Activated T-helper 17 cell treated with anti-CD3 and anti-CD28 coated beads, Interleukin-2, amount 50 U/mL, for 72 hours (primary cell): Measurements from ENCODE around the gene PHF21B. TPM values are rescaled to one million over a fixed set of nuclear protein-coding genes. Genes with fewer than 3 reads are reported as not detected.
"Not testable (repeated sequence)": the region's sequence is repeated elsewhere in the genome, so short reads cannot be mapped to it uniquely, and the experiment has no call there.

Experiments
- ATAC-seq: fragments of 150-1000 bp; cut with Tn5 transposase; replicated peaks from 2 replicates; pipeline ENCODE4 v1.10.0; 2021; ENCODE audit warnings: mild to moderate bottlenecking, moderate library complexity
- H3K27ac Mint-ChIP-seq: one replicate; pipeline ENCODE4 v1.8.0; 2022; ENCODE audit warnings: mixed read lengths
- H3K27me3 Mint-ChIP-seq: one replicate; pipeline ENCODE4 v1.8.0; 2022; ENCODE audit warnings: mixed read lengths
- H3K36me3 Mint-ChIP-seq: one replicate; pipeline ENCODE4 v1.8.0; 2022; ENCODE audit warnings: low read depth, mild to moderate bottlenecking, mixed read lengths
- H3K4me1 Mint-ChIP-seq: one replicate; pipeline ENCODE4 v1.8.0; 2022; ENCODE audit warnings: mixed read lengths
- H3K4me3 Mint-ChIP-seq: one replicate; pipeline ENCODE4 v1.8.0; 2022; ENCODE audit warnings: mild to moderate bottlenecking, mixed read lengths
- H3K9me3 Mint-ChIP-seq: one replicate; pipeline ENCODE4 v1.8.0; 2022; ENCODE audit warnings: mixed read lengths
- total RNA-seq, 2 donors: library from RNA; stranded (reverse); gene quantifications; one replicate each; pipeline ENCODE4 v1.2.3, GENCODE V29; 2022

Gene PHF21B
- total RNA-seq, 2 donors from 2014 or later, result not detected

DNA sequence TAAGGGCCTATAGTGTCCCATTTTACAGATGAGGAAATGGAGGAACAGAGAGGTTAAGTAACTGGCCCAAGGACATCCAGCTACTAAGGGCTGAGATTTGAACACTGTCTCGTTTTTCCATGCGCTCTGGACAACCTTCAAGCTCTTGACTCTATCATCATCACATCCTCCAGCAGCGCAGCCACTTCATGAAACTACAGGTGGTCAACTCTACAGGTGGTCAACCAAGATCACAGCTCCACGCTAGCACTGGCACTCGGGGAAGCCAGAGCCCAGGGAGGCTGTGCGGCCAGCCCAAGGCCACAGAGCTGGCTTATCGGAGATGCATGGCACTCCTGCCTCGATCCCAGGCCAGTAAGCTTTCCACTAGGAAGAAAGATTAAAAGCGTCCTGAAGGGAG, 40.0 kb downstream of the PHF21B start:
- Mint-ChIP-seq H3K4me1 (peaks cover 3% of the 10 kb centered on the region), H3K4me3 (no peak overlapping the region), H3K27ac (no peak overlapping the region), H3K27me3 (peaks cover 24% of the 10 kb centered on the region), H3K9me3 (no peaks in the 10 kb centered on the region), H3K36me3 (no peaks in the 10 kb centered on the region)
- ATAC-seq, result no peak

DNA sequence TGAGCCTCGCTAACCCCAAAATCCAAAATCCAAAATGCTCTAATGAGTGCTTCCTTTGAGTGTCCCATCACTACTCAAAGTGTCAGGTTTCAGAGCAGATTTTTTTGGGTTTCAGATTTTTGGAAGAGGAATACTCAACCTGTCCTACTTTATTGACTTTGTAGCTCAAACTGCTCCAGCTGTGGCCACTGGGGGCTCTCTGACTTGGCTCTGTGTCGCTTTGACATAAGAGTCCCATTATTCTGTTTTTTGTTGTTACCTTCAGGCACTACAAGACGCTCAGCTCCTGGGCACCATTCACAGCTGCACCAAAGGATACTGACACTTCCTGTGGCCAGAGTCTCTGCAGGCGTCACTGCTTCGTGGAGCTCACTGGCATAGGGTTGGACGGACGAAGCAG, 41.1 kb downstream of the PHF21B start:
- Mint-ChIP-seq H3K27me3 (peaks cover 24% of the 10 kb centered on the region), H3K27ac (no peak overlapping the region), H3K36me3 (no peaks in the 10 kb centered on the region), H3K4me1 (peaks cover 3% of the 10 kb centered on the region), H3K4me3 (no peak overlapping the region), H3K9me3 (no peaks in the 10 kb centered on the region)
- no peak for ATAC-seq

DNA sequence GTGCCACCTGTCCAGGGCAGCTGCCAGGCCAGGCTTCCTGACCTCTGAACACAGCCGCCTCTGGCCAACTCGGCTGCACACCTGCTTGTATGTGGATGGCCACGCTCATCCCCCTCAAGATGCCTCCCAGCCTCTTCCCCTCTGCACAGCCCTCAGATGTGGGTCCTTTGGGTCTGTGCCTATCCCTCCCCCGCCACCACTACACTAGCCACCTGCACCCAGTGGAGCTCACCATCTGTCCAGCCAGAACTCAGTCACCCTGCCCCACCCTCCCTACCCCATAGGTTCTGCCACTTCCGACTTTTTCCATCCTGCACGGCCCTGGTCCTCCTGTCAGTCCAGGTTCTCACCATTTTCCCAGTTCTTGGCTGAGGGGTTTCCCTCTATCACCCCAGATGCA, 44.6 kb downstream of the PHF21B start:
- peaks cover 22% of the 10 kb centered on the region for H3K27me3 Mint-ChIP-seq
- H3K27ac Mint-ChIP-seq, result no peak overlapping the region
- no peak overlapping the region for H3K4me3 Mint-ChIP-seq
- no peak for ATAC-seq
- peaks cover 3% of the 10 kb centered on the region for H3K4me1 Mint-ChIP-seq
- H3K36me3 Mint-ChIP-seq, result no peaks in the 10 kb centered on the region
- H3K9me3 Mint-ChIP-seq, result no peaks in the 10 kb centered on the region

DNA sequence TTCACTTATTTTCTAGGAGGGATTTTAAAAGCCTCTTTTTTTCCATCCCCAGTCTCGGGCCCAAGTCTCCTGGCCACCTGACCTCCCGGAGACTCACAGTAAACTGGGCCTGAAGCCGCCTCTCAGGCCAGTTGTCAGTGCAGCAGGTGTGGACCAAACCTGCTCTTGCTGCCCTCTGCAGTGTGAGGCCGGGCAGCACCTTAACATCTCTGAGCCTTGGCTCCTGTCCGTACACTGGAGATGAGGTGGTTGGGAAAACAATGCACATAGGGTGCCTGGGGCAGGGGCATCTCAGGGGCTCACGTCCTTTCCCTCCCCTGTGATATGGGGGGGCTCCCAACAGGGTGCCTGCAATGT, 45.1 kb downstream of the PHF21B start:
- no peak overlapping the region for H3K4me3 Mint-ChIP-seq
- no peaks in the 10 kb centered on the region for H3K36me3 Mint-ChIP-seq
- peaks cover 19% of the 10 kb centered on the region for H3K27me3 Mint-ChIP-seq
- no peaks in the 10 kb centered on the region for H3K9me3 Mint-ChIP-seq
- peaks cover 3% of the 10 kb centered on the region for H3K4me1 Mint-ChIP-seq
- no peak for ATAC-seq
- no peak overlapping the region for H3K27ac Mint-ChIP-seq

DNA sequence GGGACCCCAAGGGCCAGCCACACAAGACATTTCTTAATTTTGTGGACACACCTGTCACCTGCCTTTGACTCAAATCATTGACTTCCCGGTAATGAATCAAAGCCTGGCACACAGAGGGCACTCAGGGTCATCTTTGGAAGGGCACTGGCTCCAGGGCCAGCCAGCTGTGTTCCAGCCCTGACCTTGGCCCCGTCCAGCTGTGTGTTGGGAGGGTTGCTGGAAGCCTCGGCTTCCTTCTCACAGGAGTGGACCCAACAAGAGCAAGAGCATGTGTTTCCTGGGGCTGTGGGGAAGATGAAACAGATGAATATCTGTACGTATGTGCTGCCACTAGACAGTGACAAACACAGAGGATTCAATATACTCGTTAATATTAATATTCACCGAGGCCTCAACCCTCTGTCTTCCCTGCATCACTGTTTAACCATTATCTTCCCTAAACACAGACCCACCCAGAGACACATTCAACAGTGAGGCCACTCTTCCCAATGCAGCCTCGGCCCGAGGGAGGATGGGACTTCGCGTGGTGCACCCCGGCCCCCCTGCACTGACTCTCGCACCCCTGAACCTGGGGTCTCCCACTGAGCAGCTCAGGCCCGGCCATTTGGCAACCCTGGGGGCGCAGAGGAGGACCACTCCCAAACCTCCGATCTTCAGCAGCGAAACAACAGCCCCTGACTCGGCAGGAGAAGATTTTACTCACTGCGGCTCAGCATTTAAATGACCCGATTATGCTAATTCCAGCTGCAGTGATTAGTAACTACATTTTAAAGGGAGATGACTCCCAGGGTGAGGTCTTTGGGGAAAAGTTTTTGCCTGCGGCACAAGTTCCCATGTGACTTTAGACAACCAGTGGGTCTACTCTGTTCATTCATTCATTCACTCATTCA, 45.7 kb downstream of the PHF21B start:
- H3K9me3 Mint-ChIP-seq, result no peaks in the 10 kb centered on the region
- H3K27me3 Mint-ChIP-seq, result peaks cover 21% of the 10 kb centered on the region
- no peak overlapping the region for H3K4me3 Mint-ChIP-seq
- ATAC-seq, result no peak
- H3K4me1 Mint-ChIP-seq, result peaks cover 3% of the 10 kb centered on the region
- H3K36me3 Mint-ChIP-seq, result no peaks in the 10 kb centered on the region
- H3K27ac Mint-ChIP-seq, result no peak overlapping the region

DNA sequence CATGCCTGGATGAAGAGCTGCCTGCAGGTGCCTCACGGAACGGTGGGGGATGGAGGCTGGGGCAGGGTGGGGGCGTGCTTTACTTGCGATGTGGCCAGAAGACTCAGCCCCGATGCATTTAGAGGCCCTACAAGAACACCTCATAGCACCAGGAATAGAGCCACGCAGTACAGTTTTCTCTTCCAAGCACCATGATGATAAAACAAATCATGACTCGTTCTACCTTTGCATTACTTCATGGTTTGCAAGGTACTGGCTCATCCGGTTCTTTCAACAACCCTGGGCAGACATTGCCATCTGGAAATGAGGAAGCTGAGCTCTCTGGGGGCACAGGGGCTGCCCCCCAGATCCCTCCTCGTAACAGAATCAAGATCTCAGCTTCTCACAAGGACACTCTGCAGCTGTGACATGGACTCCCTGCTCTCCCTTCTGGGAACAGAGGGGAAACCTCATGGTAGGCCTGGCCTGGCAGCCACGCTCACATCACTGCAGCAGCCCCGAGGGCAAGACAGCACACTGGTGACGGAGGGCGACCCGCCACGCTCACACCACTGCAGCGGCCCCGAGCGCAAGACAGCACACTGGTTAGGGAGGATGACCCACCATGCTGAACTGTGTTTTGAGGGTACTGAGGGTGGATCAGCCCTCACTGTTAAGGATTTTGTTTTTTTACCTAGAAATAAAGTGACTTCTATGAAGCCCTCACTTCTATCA, 46.9 kb downstream of the PHF21B start:
- no peaks in the 10 kb centered on the region for H3K9me3 Mint-ChIP-seq
- H3K4me1 Mint-ChIP-seq, result peaks cover 2% of the 10 kb centered on the region
- no peaks in the 10 kb centered on the region for H3K36me3 Mint-ChIP-seq
- H3K27me3 Mint-ChIP-seq, result peaks cover 20% of the 10 kb centered on the region
- no peak for ATAC-seq
- H3K27ac Mint-ChIP-seq, result no peak overlapping the region
- H3K4me3 Mint-ChIP-seq, result no peak overlapping the region

DNA sequence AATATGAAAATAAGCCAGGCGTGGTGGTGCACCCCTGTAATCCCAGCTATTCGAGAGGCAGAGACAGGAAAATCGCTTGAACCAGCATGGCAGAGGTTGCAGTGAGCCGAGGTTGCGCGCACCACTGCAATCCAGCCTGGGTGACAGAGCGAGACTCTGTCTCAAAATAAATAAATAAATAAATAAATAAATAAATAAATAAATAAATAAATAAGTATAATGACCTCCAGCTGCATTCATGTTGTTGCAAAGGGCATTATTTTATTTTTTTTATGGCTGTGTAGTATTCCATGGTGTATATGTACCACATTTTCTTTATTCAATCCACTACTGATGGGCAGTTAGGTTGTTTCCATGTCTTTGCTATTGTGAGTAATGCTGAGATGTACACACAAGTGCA, 48.1 kb downstream of the PHF21B start:
- ATAC-seq, H3K9me3 Mint-ChIP-seq, H3K36me3 Mint-ChIP-seq, H3K27ac Mint-ChIP-seq, H3K4me1 Mint-ChIP-seq, H3K4me3 Mint-ChIP-seq: not testable (repeated sequence)
- H3K27me3 Mint-ChIP-seq, result peaks cover 13% of the 10 kb centered on the region

DNA sequence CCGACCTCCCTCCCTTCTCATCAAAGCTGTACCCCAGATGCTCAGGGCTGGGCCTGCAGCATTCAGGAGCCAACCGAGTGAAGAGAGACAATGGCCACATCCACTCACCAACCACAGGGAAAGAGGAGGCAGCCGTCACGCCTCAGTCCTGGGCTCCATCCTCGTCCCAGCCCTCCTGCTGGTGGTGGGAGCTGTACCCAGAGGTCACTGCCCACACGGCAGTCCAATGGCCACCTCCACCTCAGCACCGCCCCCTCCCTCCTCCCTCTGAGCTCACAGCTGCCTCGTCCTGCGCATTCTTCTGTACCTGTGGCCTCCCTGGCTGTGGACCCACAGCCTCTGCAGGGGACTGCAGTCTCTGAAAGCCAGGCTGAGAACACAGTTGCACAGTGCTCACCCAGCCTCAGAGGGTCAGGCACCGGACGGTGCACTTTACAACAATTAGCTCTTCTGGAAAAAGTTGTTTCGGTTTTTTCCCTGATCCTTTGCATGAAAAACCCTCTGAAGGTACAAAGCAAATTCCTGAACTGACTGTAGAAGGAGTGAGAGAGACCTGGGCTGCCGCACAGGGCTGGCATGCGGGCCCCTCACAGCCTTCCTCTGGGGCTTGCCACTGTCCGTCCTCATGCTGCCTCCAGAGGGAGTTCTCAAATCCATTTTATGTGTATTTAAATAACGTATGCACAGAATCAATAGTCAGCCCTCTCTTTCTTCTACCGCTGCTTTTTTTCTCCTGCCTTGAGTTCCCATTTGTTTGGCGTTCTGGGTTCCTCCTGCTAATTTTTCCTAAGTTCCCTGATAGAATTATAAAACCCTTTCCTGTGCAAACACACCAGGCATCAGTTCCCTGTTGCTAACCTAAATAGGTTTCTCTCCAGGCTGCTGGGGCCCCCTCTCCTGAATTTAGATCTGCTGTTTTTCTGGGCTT, 52.7 kb downstream of the PHF21B start:
- no peaks in the 10 kb centered on the region for H3K4me1 Mint-ChIP-seq
- no peaks in the 10 kb centered on the region for H3K36me3 Mint-ChIP-seq
- peaks cover 21% of the 10 kb centered on the region for H3K27me3 Mint-ChIP-seq
- no peak overlapping the region for H3K27ac Mint-ChIP-seq
- ATAC-seq, result no peak
- no peak overlapping the region for H3K4me3 Mint-ChIP-seq
- H3K9me3 Mint-ChIP-seq, result no peaks in the 10 kb centered on the region

DNA sequence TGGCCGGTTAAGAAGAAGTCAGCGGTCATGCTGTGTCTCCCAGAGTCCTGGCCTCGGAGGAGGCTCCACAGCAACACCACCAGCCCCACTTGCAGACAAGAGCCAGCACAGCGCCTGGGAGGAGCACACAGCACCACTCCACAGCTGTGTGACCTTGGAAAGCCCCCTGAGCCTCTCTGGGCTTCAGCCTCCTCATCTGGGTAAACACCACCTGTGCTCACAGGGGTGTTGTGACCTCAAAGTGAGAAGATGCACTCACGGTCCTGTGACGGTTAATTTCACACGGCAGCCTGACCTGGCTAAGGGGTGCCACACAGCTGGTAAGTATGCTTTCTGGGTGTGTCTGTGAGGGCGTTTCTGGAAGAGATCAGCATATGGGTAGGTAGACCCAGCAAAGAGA, 54.7 kb downstream of the PHF21B start:
- no peak for ATAC-seq

DNA sequence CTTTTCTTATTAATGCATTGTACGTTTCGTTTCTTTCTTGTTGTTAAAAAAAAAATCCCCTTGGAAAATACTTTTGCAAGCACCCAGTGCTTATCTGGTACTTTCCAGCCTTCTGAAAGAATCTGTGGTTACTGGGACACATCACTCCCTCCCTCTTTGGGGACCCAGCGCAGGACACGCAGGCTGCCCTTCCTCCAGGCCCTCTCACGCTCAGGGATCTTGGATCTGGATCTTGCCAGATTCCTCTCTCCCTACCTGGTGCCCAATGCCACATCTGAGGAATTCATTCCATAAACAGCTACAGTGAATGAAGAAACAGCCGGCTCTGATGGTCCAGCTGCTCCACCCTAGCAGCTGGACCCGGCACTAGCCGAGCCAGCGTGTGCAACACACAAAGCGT, 55.7 kb downstream of the PHF21B start:
- Mint-ChIP-seq H3K36me3 (no peaks in the 10 kb centered on the region), H3K9me3 (no peaks in the 10 kb centered on the region), H3K4me3 (no peak overlapping the region), H3K4me1 (no peaks in the 10 kb centered on the region), H3K27ac (no peak overlapping the region), H3K27me3 (peaks cover 14% of the 10 kb centered on the region)
- no peak for ATAC-seq

More for the DNA sequence above, 54.7 kb downstream of the PHF21B start:
- H3K9me3 Mint-ChIP-seq, result no peaks in the 10 kb centered on the region
- no peak overlapping the region for H3K4me3 Mint-ChIP-seq
- H3K27ac Mint-ChIP-seq, result no peak overlapping the region
- H3K36me3 Mint-ChIP-seq, result no peaks in the 10 kb centered on the region
- H3K27me3 Mint-ChIP-seq, result peaks cover 17% of the 10 kb centered on the region
- H3K4me1 Mint-ChIP-seq, result no peaks in the 10 kb centered on the region

DNA sequence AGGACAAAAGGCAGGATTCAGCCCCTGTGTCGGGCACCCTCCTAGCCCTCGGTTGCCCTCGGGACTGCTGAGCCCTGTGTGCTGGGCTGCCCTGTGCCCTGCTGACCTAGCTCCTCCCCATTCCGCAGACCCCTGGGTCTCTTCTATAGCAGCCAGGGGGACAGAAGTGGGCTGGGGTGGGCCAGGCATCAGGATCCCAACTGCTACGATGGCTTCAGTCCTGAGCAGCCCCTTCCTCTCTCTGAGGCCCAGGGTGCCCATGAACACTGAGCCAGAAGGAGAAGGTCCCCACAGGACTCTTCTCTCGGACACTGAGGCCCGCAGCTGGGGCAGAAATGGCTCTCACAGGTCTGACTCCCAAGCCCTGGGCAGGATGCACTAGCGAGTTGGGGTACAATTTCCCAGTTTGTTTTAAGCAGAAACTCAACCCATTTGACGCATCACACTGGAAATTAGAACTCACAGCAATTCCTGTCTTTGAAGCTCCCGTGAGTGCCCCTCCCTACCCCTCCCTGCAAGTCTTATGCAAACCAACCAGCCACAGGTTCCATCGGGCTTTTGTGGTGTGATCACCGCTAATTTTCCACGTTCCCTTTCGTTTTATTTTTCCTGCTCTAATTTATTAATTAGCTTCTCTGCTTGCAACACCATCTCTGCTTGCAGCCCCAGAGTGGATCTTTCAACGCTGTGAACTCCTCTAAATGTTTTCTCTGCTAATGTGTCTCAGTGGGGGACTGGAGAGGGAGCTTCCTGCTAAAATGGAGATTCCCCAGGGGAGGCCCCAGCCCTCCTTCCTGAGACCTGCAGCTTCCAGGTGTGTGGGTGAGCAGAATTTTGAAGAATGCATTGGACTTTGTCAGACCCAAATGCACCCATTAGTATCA, 56.7 kb downstream of the PHF21B start:
- Mint-ChIP-seq H3K4me1 (no peaks in the 10 kb centered on the region), H3K36me3 (no peaks in the 10 kb centered on the region), H3K9me3 (no peaks in the 10 kb centered on the region), H3K27ac (no peak overlapping the region), H3K27me3 (peaks cover 14% of the 10 kb centered on the region), H3K4me3 (no peak overlapping the region)
- no peak for ATAC-seq

DNA sequence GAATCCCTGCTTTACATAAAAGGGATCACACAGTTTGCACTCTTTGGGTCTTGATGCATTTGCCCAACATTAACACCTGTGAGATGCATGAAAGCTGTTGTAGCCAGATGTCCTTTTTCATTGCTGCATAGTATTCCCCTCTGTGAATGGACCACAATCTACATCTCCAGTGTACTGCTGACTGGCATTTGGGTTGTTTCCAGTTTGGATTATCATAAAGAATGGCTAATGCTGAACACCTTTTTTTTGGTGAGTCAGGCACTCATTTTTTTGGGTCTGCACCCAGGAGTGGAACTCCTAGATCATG, 58.3 kb downstream of the PHF21B start:
- H3K27ac Mint-ChIP-seq, result no peak overlapping the region
- H3K27me3 Mint-ChIP-seq, result peaks cover 15% of the 10 kb centered on the region
- no peaks in the 10 kb centered on the region for H3K4me1 Mint-ChIP-seq
- ATAC-seq, result no peak
- no peaks in the 10 kb centered on the region for H3K36me3 Mint-ChIP-seq
- no peaks in the 10 kb centered on the region for H3K9me3 Mint-ChIP-seq
- H3K4me3 Mint-ChIP-seq, result no peak overlapping the region

DNA sequence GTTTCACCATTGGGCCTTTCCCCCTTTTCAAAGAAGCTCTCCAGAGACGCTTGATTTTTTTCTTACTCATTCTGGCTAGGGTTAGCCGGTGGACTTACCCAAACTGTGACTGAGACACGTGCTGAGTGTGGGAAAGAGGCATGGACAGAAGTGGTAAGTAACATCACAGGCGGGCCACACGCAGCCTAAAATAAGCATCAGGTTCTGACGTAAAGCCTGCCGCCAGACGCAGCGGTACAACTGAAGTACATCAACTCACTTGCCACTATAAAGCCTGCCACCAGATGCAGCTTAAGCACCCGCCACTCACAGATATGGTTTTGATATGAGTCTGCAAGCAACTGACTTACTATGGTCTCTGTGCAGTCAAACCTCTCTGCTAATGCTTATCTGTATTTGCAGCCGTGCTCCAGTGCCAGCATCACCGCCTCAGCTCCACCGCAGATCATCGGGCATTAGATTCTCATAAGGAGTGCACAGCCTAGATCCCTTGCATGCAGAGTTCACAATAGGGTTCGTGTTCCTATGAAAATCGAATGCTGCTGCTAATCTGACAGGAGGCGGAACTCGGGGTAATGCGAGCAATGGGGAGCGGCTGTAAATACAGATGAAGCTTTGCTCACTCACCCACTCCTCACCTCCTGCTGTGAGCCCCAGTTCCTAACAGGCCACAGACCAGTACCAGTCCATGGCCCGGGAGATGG, 58.8 kb downstream of the PHF21B start:
- Mint-ChIP-seq H3K36me3 (no peaks in the 10 kb centered on the region), H3K27me3 (peaks cover 19% of the 10 kb centered on the region), H3K4me3 (no peak overlapping the region), H3K27ac (no peak overlapping the region), H3K9me3 (no peaks in the 10 kb centered on the region), H3K4me1 (no peaks in the 10 kb centered on the region)
- ATAC-seq, result no peak
